ENCODE data around the gene ATAT1. TPM values are rescaled to one million over a fixed set of nuclear protein-coding genes. Genes with fewer than 3 reads are reported as not detected.

ATAT1 gene
- total and polyA plus RNA-seq, 10 of the 15 experiments (the other 5 are each of a cell fraction or from before 2014, with no cell fraction given), result 1.1 to 14.2 (median 6.9) TPM

DNA sequence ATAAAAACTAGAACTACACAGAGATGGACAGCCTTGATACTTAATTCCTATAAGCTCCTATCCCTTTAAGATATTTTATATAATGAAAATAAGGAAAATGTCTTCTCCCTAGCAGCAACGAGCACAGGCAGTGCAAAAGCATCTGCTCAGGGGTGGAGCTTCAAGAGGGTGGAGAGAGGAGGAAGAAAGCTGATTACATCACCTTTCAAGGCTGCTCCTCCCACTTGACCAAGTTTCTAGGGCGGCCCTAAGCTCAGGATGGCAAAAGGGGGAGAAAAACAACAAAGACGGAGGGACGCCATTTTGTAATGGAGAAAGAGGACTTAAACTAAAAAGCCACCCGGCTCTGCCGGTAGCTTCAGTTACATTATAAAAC, 11.8 kb upstream of the ATAT1 start:
- no peaks in the 10 kb centered on the region; the same call in 2 of the 3 replicates for H3K9me3 ChIP-seq (replicated peaks; ENCODE audit: control insufficient read depth, insufficient read depth, low read length)
- FAIRE-seq (peak; percentile 95), ATAC-seq (peak; percentile 79), DNase-seq (ENCODE audit: low read depth, low spot score) (peak; percentile 90)
- H3K27ac ChIP-seq (ENCODE audit: control insufficient read depth, insufficient read depth), result peak overlapping the region; percentile 99
- H2AFZ ChIP-seq (ENCODE audit: control insufficient read depth, low read depth, low read length), result no peak overlapping the region
- ChIA-PET SMC1A (ENCODE audit: uncharacterized antibody, unreplicated experiment) (interaction anchor here (0.6 to 3.5 kb wide), 19 partner anchors 14 to 299 kb away, joined by 3 to 19 read pairs (median 4); partner anchors contain the start of genes DHX16, PRR3 and VARS2), RAD21 (ENCODE audit: unreplicated experiment) (interaction anchor here (0.7 to 2.4 kb wide), 13 partner anchors 16 to 299 kb away, joined by 3 to 8 read pairs (median 4); partner anchors contain the start of genes DDR1 and VARS2), CTCF (interaction anchor here (0.7 to 4.2 kb wide), 17 partner anchors 17 to 880 kb away, joined by 3 to 41 read pairs (median 5); partner anchors contain the start of gene ABCF1), POLR2A (interaction anchor here (0.5 to 3.1 kb wide), 40 partner anchors 8 to 1989 kb away, joined by 3 to 16 read pairs (median 4); partner anchors contain the start of genes ABCF1, GNL1, GTF2H4 and MDC1)
- in situ Hi-C loops (cut with MboI) (loop anchor here (5.0 kb wide), 1 partner anchor 102 kb away; the partner anchor contains the start of gene MDC1), intact Hi-C loops (cut with micrococcal nuclease; ENCODE audit: unreplicated experiment) (no loop called here)
- peak overlapping the region; percentile 75 for H3K4me3 ChIP-seq
- no peaks in the 10 kb centered on the region for H3K27me3 ChIP-seq (replicated peaks in 1 of 2; ENCODE audit: control insufficient read depth in 2 of 2, insufficient read depth in 2 of 2, low read length in 1 of 2)
- H3K4me1 ChIP-seq (ENCODE audit: control insufficient read depth, insufficient read depth, low read length), result peaks cover 3% of the 10 kb centered on the region
- H3K36me3 ChIP-seq (ENCODE audit: control insufficient read depth in 2 of 2, insufficient read depth in 2 of 2, low read length in 1 of 2), result peaks cover 3 to 35% of the 10 kb centered on the region in 2 experiments
- peak overlapping the region; percentile 100 for H3K9ac ChIP-seq (ENCODE audit: control insufficient read depth, insufficient read depth, low read length)
- BruUV-seq (replicated peaks), result no TSS peak
- peaks cover 62% of the 10 kb centered on the region for H3K79me2 ChIP-seq (ENCODE audit: control insufficient read depth, insufficient read depth, low read length)
- H3K4me2 ChIP-seq (ENCODE audit: control insufficient read depth, insufficient read depth), result peak overlapping the region; percentile 94
- 0% methylated on average over 6 of the region's 6 CpGs for WGBS (ENCODE audit: insufficient coverage, insufficient replicate concordance, low lambda C conversion rate, missing lambda C conversion rate)
- H4K20me1 ChIP-seq (ENCODE audit: control insufficient read depth, insufficient read depth), result 0 out of 2 replicates have a peak, but pooled peaks cover 6% of the 10 kb centered on the region
- peak; percentile 7; the same call in 1 of the 2 replicates for TF ChIP-seq RAD51 (IDR thresholded peaks at IDR 0.05)
- no peak for TF ChIP-seq NFYA (IDR thresholded peaks at IDR 0.05; ENCODE audit: borderline replicate concordance, low read depth, low read length)
- peak; percentile 54; the same call in 1 of the 2 replicates for TF ChIP-seq CBFB (IDR thresholded peaks at IDR 0.05; ENCODE audit: low read depth)
- peak; percentile 14; the same call in 1 of the 2 replicates for TF ChIP-seq JUNB (IDR thresholded peaks at IDR 0.05)
- peak; percentile 69 for TF ChIP-seq POLR2AphosphoS2 (IDR thresholded peaks at IDR 0.05; ENCODE audit: low read depth, low read length)
- no peak for TF ChIP-seq ZNF217 (IDR thresholded peaks at IDR 0.05)
- TF ChIP-seq, protein P1, sequence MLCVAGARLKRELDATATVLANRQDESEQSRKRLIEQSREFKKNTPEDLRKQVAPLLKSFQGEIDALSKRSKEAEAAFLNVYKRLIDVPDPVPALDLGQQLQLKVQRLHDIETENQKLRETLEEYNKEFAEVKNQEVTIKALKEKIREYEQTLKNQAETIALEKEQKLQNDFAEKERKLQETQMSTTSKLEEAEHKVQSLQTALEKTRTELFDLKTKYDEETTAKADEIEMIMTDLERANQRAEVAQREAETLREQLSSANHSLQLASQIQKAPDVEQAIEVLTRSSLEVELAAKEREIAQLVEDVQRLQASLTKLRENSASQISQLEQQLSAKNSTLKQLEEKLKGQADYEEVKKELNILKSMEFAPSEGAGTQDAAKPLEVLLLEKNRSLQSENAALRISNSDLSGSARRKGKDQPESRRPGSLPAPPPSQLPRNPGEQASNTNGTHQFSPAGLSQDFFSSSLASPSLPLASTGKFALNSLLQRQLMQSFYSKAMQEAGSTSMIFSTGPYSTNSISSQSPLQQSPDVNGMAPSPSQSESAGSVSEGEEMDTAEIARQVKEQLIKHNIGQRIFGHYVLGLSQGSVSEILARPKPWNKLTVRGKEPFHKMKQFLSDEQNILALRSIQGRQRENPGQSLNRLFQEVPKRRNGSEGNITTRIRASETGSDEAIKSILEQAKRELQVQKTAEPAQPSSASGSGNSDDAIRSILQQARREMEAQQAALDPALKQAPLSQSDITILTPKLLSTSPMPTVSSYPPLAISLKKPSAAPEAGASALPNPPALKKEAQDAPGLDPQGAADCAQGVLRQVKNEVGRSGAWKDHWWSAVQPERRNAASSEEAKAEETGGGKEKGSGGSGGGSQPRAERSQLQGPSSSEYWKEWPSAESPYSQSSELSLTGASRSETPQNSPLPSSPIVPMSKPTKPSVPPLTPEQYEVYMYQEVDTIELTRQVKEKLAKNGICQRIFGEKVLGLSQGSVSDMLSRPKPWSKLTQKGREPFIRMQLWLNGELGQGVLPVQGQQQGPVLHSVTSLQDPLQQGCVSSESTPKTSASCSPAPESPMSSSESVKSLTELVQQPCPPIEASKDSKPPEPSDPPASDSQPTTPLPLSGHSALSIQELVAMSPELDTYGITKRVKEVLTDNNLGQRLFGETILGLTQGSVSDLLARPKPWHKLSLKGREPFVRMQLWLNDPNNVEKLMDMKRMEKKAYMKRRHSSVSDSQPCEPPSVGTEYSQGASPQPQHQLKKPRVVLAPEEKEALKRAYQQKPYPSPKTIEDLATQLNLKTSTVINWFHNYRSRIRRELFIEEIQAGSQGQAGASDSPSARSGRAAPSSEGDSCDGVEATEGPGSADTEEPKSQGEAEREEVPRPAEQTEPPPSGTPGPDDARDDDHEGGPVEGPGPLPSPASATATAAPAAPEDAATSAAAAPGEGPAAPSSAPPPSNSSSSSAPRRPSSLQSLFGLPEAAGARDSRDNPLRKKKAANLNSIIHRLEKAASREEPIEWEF (IDR thresholded peaks at IDR 0.05; ENCODE audit: insufficient replicate concordance, low read depth, low read length), result peak; percentile 20
- TF ChIP-seq POLR2AphosphoS5 (IDR thresholded peaks at IDR 0.05; ENCODE audit: low read length), result peak; percentile 42
- peak; percentile 88 for TF ChIP-seq TAF1 (IDR thresholded peaks at IDR 0.05; ENCODE audit: borderline replicate concordance, low read depth, low read length)
- TF ChIP-seq NBN (IDR thresholded peaks at IDR 0.05), result peak; percentile 38; the same call in 1 of the 2 replicates
- TF ChIP-seq ATF7 (IDR thresholded peaks at IDR 0.05; ENCODE audit: low read depth), result peak; percentile 99
- no peak for TF ChIP-seq GABPA (IDR thresholded peaks at IDR 0.05; ENCODE audit: low read depth)
- TF ChIP-seq HDGF (IDR thresholded peaks at IDR 0.05), result 0 out of 2 replicates have a peak, but pooled peaks have one; percentile 11
- TF ChIP-seq ATF2 (IDR thresholded peaks at IDR 0.05; ENCODE audit: low read length), result peak; percentile 84
- peak; percentile 60; the same call in 1 of the 2 replicates for TF ChIP-seq SIN3A (IDR thresholded peaks at IDR 0.05; ENCODE audit: low read depth, low read length)
- TF ChIP-seq ESRRA (IDR thresholded peaks at IDR 0.05; ENCODE audit: low read length), result no peak
- TF ChIP-seq RFX5 (IDR thresholded peaks at IDR 0.05; ENCODE audit: low read depth, low read length), result no peak; the same call in 1 of the 2 replicates
- 0 out of 2 replicates have a peak, but pooled peaks have one; percentile 22 for TF ChIP-seq CHD2 (IDR thresholded peaks at IDR 0.05; ENCODE audit: borderline replicate concordance, low read depth, low read length)
- TF ChIP-seq PAX8 (IDR thresholded peaks at IDR 0.05), result peak; percentile 95; the same call in 1 of the 2 replicates
- TF ChIP-seq TCF12 (IDR thresholded peaks at IDR 0.05; ENCODE audit: low read depth, low read length), result peak; percentile 39; the same call in 1 of the 2 replicates

Measured in GM12878 (cell line).